T follicular helper cell (primary cell): Measurements from ENCODE around the gene PACS2.
"Not testable (repeated sequence)": the region's sequence is repeated elsewhere in the genome, so short reads cannot be mapped to it uniquely, and the experiment has no call there.

ENCODE experiments used
- DNase-seq: peaks from one replicate; pipeline ENCODE4 v3.0.0-alpha.2; 2020; ENCODE audit warnings: low read depth

PACS2 gene

DNA sequence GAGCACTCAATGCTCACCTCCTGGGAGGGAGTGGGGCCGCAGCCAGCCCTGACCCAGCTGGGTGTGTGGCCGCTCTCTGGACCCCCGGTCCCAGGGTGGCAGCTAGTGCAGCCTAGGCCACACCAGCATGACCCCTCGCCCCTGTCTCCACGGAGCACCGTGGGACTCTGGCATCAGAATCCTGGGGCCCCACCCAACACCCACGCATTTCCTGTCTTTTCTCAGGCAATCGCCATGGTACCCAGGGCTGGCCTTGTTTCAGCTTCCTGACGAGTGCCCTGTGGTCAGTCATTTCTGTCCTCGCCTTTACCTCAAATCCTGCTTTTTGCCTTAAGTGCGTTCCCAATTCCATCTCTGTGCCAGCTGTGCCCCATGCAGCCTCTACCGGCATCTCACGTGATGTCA is 15.9 kb downstream of the PACS2 start:
- no peak for DNase-seq

DNA sequence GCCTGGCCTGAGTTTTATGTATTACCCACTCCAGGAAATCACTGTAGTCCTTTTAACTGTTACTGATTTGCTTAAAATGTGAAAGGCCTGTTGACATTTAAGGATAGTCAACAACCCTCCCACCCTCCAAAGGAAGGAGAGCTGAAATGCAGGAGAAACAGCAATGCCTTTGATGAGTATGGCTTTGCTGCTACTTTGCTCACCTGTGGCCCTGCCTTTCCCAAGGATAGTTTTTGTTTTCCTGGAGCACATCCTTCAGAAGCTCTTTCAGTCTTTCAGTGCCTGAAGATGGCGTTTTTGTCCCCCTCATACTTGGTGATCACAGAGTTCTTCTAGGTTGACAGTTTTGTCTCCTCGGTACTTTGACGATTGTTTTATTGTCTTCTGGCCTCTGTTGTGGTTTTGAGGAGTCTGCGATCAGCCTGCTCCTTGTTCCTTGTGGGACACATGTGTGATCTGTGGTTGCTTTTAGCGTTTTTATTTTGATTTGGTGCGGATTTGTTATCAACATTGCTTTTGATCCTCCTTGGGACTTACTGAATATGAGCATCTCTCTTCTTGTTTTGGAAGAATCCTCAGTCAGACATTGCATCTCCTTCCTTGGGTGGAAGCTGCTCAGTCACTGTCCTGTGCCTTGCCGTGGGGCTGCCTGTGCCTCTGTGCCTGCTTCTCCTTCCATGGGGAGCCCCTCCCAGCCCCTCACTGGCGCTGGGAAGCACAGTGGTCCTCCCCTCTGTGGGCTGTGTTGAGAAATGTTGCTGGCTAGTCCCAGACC is 17.2 kb downstream of the PACS2 start:
- no peak for DNase-seq

DNA sequence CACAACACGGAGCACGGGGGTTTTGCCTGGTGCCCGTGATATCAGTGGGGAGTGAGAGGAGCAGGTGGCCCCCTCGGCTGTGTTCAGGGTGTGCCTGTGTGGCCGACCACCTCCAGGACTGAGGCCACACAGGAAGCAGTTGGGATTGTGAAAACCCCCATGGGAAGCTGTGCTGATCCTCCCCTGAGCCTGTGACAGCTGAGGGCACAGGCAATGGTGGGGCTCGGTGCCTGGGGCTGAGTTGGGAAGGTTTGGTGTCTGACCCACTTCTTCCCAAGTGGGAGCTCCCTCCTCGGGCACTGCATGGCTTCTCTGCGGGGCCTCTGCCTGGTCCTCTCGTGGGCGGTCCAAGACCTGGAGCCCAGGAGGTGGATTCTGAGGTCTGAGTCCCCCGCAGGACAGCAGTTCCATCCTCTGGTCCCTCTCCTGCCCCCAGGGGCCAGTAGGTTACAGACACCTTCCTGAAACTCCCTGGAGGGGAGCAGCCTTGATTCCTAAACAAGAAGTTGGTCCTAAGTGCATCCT is 17.9 kb downstream of the PACS2 start:
- no peak for DNase-seq

DNA sequence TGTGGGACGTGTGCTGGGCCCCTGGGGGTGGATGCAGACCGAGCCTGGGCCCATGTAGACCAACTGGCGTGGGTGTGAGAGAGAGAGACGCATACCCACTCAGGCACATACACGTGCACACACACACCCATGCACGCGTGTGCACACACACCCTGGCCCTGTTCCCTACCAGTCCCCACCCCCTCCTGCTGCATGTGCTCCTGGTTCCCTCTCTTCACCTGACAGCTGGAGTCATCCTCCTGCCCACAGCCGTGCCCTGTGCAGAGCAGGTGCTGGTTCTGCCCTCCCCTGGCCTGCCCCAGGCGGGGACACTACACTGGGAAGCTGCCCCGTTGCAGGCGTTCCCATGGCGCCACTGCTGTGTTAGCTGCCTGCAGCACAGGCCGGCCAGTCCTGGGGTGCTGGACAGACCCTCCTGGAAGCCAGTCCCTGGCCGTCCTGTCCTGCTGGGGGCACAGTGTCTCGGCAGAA is 18.5 kb downstream of the PACS2 start:
- no peak for DNase-seq

DNA sequence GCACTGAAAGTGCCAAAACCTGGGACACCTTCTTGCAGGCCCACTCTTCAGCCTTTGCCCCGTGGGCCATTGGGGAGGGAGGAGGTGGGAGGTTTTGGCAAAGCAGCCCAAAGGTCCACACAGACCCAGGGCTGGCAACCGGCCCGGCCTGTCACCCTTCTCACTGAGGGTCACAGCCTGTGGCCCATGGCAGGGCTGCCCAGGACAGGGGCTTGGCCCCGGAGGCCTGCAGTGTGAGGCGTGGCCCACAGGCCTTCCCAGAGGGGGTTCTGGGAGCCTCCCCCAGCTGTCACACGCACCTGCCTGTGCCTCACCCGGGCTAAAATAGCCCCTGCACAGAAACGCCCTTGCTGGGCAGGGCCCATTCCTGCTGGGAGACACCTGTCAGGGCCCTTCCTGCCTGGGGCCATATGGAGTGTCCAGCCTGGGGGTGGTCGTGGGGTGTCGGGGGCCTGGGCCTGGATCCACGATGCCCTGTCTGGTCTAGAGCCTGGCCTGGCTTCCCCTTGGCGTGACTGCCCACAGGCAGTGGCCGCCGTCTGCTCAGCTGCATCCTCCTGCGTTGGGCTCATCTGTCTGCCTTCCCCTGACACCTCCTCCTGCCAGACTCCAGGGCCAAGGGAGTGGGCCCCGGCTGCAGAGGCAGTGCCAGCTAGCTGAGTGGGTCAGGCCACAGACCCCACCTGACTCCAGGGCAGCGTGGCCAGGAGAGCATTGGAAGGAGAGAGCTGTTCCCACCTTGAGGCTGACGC is 19.2 kb downstream of the PACS2 start:
- no peak for DNase-seq

DNA sequence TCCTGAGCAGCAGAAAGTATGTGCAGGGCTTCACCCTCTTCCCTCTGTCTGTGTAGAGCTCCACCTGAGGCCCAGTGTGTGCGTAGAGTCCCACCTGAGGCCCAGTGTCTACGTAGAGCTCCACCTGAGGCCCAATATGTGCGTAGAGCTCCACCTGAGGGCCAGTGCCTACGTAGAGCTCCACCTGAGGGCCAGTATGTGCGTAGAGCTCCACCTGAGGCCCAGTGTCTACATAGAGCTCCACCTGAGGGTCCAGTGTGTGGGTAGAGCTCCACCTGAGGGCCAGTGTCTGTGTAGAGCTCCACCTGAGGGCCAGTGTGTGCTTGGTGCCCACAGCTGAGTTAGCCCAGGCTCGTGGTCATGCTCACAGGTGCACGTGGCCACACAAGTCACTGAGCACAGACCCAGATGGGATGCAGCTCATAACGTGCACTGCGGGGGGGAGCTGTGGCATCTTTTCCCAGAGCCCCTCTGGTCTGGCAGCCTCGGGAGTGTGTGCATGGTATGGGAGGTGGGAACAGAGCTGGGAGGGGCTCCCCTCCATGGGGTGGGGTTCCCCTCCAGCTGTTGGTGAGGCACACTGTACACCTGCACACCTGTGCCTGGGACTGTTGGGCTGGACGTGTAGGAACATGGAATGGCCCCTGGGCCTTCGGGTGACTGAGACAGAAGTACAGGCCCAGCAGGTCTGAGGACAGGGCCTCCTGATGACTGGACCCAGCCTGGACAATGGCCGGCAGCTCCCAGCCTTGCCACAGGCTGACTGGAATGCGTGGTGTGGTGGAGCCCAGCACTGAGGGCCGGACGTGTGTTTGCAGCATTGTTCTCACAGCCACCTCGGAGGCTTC is 20.1 kb downstream of the PACS2 start:
- DNase-seq = no peak

DNA sequence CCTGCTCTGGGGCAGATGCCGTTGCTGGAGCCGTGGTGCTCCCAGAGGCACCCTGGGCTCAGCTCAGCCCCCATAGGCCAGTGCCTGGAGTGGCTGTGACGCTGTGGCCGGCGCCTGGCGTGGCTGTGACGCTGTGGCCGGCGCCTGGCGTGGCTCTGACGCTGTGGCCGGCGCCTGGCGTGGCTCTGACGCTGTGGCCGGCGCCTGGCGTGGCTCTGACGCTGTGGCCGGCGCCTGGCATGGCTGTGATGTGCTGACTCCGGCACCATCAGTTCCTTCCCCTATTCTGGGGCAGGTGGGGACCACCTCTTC is 20.6 kb downstream of the PACS2 start:
- DNase-seq = not testable (repeated sequence)

DNA sequence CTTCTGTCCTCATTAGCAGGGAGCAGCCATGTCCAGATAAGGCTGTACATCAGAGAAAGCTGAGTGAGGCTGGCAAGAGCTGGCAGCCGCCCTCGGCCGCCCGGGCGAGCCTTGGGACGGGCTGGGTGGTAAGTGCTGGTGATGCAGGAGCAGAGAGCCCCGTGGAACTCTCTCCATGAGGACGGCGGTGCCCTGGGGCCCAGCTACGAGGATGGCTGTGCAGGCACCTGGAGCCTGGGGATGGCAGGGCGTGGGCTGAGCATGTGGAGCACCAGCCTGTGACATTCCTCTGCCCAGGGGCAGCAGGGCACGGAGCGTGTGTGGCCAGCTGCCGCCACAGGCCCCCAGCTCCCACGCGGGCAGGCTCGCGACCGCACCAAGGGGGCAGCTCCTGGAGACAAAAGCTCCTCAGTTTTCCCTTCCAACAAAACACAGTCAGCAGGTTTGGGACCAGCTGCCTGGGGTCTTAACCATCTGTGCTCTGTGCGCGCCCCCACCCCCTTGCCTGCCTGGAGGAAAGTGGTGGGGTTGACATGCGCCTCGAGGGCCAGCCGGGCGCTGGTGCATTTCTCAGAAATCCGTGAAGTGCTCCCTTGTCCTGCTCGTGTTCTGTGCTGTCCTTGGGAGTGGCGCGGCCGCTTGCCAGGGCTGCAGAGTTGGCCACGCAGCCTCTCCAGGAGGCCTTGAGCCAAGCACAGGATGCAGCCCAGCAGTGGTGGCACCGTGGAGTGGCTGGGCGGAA is 21.4 kb downstream of the PACS2 start:
- DNase-seq = no peak

DNA sequence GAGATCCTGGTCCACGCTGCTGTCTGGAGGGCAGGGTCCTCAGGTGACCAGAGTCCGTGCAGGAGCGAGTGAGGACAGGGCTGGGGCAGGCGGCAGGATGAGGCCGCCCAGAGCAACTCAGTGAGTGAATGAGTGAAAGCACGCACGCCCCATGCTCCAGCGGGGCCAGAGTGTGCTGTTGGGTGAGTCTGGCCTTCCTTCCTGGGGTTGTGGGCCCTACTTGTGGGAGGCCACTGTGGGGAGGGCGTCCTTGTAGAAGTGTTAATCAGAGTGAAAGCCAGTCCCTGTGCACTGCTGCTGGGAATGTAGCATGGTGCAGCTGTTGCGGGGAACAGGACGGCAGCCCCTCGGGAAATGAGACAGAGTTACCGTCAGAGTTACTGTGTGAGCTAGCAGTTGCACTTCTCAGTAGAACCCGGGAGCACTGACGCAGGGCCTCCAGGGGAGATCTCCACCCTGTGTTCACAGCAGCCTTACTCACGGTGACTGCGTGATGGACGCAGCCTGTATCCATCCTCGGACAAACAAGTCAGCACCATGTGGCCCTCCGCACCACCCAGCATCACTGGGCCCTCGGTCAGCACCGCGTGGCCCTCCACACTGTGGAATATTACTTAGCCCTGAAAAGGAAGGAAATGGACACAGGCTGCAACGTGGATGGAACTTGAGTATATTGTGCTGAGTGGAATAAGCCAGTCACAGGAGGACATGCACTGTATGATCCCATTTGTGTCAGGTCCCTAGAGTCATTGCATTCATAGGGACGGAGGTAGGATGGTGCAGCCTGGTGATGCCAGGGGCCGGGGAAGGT is 22.1 kb downstream of the PACS2 start:
- DNase-seq = no peak

DNA sequence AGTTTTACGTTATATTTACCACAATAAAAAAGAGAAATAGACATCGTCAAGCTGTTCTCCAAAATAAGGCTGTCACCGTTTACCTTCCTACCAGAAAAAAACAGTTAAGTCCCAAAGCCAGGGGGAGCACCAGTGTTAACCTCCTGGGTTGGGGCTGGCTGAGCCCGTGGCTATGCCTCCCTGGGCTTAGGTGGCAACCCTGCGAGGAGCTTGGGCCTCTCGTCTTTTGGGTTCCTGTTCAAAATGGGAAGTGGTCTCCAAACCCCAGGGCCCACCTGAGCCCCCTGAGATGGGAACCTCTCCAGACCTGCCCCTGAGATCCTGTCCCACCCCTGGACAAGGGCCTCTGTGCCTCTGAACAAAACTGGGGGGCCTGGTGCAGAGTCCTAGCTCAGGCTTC is 22.9 kb downstream of the PACS2 start:
- DNase-seq = no peak

DNA sequence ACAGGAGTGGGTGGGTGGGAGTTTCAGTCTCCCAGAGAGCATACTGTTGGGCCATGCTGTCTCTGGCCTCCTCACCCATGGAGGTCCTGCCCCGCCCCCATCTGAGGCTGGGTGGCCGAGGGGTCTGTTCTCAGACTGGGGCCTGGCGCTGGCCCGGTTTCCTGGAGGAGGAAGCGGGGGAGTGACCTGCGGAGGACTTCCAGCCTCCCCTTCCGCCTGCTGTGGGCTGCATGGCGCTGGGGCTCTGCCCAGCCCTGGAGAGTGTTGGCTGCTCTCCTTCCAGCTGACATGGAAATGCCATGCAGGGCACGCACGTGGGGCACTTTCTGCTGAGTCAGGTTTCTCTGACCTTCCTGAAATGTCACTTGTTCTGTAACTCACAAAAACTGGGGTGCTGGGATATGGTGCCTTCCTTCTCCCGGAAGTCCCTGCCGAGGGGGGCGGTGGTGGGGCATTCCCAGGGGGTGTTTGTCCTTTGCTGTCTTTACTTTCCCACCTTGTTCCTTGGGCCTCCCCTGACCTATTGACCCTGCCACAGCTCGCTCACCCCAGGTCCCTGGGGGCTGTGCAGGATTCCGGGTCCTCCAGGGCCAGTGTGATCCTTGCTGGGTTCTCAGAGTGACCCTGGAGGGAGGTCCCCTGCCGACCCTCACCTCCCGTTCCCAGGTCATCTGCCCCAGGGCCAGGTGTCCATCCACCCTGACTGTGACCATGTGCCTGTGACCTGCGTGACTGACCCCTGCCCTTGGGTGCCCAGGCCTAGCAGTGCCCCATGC is 23.6 kb downstream of the PACS2 start:
- DNase-seq = no peak

DNA sequence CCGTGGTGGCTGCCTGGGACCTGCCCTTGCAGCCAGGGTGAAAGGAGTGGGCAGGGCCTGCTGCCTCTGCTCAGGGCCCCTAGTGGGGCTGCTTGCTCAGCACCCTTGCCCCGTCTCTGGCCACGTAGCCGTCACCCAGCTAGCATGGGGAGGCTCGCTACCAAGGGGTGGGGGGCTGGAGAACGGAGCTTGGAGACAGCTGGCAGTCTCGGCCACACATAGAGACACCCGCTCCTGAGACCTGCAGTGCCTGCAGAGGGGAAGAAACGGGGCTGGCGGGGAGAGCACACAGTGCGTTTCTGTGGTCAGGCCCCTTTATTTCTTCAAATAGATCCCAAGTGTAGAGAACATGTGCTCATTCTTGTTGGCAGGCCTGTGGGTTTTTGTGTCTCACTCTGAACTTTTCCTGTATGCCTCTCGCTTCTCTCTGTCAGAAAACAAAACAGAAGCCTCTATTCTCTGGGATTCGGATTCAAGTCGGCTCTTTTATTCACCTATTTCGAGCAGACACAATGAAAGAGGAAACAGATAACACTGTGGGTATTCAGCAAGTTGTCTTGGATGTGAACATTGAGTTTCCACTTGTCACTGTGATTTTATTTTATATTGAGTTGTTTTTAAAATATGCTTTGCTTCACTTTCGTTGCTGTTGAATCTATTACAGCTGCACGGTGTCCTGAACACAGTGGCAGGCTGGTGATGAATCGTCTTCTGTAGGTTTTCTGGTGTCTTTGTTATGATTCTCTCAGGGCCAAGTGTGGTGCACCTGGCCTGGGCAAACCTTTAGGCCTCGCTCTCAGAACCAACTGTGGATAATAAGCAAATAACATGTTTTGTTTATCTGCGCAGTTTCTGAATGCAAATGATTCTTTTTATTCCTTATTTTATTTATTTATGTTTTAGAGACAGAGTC is 26.5 kb downstream of the PACS2 start:
- DNase-seq = no peak

DNA sequence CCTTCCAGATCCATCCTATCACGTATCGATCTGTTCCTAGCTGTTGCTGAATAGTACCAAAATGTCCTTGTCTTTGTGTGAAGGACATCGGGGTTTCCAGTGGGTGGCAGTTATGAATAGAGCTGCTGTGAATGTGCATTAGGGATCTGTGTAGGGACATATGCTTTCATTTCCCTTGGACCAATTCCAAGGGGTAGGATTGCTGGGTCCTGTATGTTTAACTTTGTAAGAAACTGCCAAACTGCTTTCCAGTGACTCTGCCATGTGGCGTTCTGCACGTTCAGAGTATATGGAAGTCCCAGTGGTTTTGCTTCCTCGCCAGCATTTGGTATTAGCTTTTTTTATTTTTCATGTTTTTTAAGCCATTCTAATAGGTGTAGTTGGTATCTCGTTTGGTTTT is 28.6 kb downstream of the PACS2 start:
- no peak for DNase-seq

DNA sequence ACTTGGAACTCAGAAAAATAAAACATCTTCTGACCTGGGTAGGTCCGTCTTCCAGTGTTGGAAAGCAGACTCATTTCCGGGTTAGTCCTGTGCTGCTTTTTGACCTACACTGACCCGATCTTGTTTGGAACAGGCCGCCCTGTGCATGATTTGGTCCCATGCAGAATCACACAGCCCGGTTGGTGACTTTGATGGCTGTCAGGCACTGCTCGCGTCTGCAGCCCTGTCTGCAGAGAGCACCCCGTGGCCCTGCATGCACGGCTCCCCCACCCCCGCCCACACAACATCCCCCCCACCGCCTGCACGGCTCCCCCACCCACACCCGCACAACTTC is 31.6 kb downstream of the PACS2 start:
- DNase-seq = no peak

DNA sequence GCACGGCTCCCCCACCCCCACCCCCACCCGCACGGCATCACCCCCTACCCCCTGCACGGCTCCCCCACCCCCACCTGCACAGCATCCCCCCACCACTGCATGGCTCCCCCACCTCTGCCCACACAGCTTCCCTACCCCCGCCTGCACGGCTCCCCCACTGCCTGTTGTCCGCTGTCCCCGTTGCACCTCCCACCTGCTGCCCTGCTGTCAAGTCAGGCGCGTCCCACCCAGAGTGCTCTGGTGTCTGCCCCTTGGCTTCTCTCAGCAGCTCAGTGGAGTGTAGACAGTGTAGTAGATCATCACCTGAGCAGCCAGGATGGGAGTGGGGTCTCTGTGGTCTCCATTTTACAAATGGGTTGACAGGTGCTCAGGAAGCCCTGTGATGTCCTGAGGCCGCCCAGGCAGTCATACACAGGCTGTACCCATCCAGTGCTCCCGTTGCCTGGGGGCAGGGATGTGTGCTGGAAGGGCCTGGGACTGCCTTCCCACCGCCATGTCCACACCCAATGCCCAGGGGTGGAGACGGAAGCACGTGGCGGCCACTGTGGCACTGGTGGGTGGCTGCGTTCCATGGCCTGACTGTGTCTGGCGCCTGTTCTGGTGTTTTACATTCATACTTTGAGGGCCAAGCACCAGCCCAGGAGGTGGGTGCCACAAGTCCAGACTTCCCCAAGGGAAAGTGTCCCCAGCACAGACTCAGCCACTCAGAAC is 32.5 kb downstream of the PACS2 start:
- no peak for DNase-seq

DNA sequence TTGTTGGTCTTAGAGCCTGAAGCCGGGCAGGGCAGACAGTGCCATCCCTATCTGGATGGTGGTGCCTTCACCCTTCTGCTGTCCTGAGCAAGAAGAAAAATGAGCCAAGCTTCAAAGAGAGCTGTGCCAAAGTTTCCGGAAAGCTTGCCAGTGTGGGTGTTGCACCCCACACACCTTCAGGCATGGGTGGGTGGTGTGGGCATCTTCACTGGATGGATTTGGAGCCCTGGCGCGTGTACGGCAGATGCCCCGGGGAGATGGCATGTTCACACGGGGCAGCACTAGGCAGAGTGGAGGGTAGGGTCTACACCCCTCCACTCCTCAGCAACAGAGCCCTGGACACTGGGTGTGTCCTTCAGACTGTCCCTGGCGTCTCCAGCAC is 33.0 kb downstream of the PACS2 start:
- DNase-seq = no peak

DNA sequence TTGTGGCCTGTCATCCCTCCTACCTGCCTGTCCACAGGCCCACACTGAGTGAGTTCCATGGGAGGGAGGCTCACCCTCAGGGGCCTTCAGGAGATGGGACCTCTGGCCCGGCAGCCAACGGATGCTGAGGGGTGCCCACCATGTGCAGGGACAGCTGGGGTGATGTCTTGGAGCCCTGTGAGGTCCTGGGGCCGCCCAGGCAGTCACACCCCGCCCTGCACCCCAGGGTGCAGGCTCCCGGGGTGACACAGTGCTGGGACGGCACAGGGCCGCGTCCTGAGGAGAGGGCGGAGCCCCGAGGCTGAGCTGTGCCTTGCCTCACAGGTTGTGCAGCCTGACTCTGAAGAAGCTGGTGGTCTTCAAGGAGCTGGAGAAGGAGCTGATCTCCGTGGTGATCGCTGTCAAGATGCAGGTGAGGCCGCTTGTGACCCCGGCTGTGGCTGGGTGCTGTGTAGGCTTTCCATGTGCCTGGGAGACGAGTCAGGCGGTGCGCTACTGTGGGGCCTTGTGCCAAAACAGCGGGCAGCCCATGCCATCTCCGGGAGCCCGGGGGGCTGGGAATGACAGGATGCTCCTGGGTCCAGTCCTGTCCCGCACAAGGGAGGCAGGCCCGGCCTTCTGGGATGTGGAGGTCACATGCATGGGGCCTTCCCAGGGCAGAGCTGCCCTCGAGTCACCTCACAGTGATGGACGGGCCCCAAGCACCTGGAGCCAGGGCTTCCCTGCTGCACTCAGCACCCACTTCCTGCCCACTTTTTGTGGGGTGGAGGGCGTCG is 33.8 kb downstream of the PACS2 start:
- no peak for DNase-seq
